Measurements from ENCODE around the gene SUPT3H.

SUPT3H gene

DNA sequence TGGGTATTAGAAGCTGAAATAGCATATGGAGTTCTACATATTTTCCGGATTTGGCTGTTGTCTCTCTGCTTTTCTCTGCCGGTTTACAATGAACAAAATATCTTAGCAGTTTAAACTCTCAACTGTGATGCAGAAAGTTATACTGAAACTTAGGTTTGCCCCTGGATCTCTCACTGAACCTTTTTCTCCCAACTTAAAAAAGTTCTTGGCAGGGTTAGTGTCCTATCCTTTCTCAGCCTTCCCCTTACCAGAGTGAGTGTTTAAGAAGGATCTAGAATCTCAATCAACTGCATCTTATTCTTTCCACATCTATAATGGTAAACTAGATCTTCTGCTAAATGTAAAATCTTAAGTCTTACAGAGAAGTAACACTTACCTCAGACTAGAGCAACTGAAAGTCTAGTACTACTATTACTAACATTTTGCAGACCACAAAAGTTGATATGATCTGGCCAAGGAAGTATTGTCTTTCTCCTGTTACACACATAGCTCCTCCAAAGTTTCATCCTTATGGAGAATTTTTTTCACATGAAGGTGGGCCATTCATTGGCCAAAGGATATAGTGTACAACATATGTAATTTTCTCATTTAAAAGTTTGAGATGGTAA lies 441.9 kb downstream of the SUPT3H start:
- no peak for TF ChIP-seq CTCF (IDR thresholded peaks at IDR 0.05; ENCODE audit: low read depth, low read length, missing control alignments)
- no peak for DNase-seq (ENCODE audit: extremely low read depth, low read depth)
- no peak overlapping the region for H3K4me3 ChIP-seq (replicated peaks; ENCODE audit: low read depth, low read length)

GRCh38 chr6:44933108-44933507 lies 444.6 kb downstream of the SUPT3H start:
- no peak for TF ChIP-seq CTCF (IDR thresholded peaks at IDR 0.05; ENCODE audit: low read depth, low read length, missing control alignments)
- no peak for DNase-seq (ENCODE audit: extremely low read depth, low read depth)
- H3K4me3 ChIP-seq (replicated peaks; ENCODE audit: low read depth, low read length): no peak overlapping the region

- TF ChIP-seq CTCF (IDR thresholded peaks at IDR 0.05; ENCODE audit: low read depth, low read length, missing control alignments): no peak
- no peak overlapping the region for H3K4me3 ChIP-seq (replicated peaks; ENCODE audit: low read depth, low read length)
- DNase-seq (ENCODE audit: extremely low read depth, low read depth): no peak
Measured at GRCh38 chr6:44932651-44933091, 445.1 kb downstream of the SUPT3H start.

- no peak for TF ChIP-seq CTCF (IDR thresholded peaks at IDR 0.05; ENCODE audit: low read depth, low read length, missing control alignments)
- H3K4me3 ChIP-seq (replicated peaks; ENCODE audit: low read depth, low read length): no peak overlapping the region
- DNase-seq (ENCODE audit: extremely low read depth, low read depth): no peak
Measured at GRCh38 chr6:44931385-44931784, 446.3 kb downstream of the SUPT3H start.

GRCh38 chr6:44926556-44926955 lies 451.2 kb downstream of the SUPT3H start:
- TF ChIP-seq CTCF (IDR thresholded peaks at IDR 0.05; ENCODE audit: low read depth, low read length, missing control alignments): no peak
- H3K4me3 ChIP-seq (replicated peaks; ENCODE audit: low read depth, low read length): no peak overlapping the region
- DNase-seq (ENCODE audit: extremely low read depth, low read depth): no peak

DNA sequence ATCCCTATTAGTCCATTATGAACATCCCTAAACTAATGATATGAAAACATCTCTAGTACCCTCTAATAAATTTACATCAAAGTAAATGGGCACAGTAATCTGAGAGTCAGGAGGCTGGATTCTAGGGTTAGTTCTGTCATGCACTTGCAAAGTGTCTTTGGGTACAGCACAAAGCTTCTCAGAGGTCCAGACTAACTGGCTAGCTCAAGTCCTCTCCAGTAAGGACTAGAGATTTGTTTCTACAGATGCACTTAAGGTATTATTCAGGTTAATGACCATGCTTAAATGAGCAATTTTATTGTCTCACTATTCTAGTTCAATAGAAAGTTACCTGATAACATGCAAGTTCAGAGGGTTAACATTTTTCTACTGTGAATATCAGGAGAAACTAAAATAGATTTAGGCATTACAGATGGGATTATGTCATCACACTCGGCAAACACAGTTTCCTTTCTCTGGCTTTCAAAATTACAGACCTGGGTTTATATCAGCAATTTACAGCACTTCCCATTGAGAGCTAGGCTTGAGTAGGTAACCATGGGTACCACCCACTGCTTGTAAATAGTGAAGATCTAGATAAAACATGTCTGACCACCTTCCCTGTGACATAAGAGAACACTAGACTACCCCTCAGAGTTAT lies 452.5 kb downstream of the SUPT3H start:
- DNase-seq (ENCODE audit: extremely low read depth, low read depth): no peak

More for the DNA sequence above, 452.5 kb downstream of the SUPT3H start:
- no peak overlapping the region for H3K4me3 ChIP-seq (replicated peaks; ENCODE audit: low read depth, low read length)
- TF ChIP-seq CTCF (IDR thresholded peaks at IDR 0.05; ENCODE audit: low read depth, low read length, missing control alignments): no peak
